Loucy (cell line): ENCODE data around the gene BICD2.

Experiments
- CTCF ChIP-seq: fragments of 200-600 bp; sonication (generic); conservative IDR thresholded peaks from 2 replicates; pipeline ENCODE4 v1.5.1; 2014; ENCODE audit warnings: mild to moderate bottlenecking, antibody characterized with exemption, low read length
- EZH2phosphoT487 ChIP-seq: fragments of 200-600 bp; IDR thresholded peaks from 2 replicates; pipeline ENCODE4 v1.6.1; 2018; ENCODE audit warnings: antibody characterized with exemption, mild to moderate bottlenecking, moderate library complexity, borderline replicate concordance

- no peak for TF ChIP-seq CTCF
- no peak for TF ChIP-seq EZH2phosphoT487
Observed at GRCh38 chr9:92775466-92775865, 10.8 kb upstream of the BICD2 start.
